ENCODE data around the gene HTR1E.
"Not testable (repeated sequence)": the region's sequence is repeated elsewhere in the genome, so short reads cannot be mapped to it uniquely, and the experiment has no call there.

The HTR1E gene, protein sequence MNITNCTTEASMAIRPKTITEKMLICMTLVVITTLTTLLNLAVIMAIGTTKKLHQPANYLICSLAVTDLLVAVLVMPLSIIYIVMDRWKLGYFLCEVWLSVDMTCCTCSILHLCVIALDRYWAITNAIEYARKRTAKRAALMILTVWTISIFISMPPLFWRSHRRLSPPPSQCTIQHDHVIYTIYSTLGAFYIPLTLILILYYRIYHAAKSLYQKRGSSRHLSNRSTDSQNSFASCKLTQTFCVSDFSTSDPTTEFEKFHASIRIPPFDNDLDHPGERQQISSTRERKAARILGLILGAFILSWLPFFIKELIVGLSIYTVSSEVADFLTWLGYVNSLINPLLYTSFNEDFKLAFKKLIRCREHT

DNA sequence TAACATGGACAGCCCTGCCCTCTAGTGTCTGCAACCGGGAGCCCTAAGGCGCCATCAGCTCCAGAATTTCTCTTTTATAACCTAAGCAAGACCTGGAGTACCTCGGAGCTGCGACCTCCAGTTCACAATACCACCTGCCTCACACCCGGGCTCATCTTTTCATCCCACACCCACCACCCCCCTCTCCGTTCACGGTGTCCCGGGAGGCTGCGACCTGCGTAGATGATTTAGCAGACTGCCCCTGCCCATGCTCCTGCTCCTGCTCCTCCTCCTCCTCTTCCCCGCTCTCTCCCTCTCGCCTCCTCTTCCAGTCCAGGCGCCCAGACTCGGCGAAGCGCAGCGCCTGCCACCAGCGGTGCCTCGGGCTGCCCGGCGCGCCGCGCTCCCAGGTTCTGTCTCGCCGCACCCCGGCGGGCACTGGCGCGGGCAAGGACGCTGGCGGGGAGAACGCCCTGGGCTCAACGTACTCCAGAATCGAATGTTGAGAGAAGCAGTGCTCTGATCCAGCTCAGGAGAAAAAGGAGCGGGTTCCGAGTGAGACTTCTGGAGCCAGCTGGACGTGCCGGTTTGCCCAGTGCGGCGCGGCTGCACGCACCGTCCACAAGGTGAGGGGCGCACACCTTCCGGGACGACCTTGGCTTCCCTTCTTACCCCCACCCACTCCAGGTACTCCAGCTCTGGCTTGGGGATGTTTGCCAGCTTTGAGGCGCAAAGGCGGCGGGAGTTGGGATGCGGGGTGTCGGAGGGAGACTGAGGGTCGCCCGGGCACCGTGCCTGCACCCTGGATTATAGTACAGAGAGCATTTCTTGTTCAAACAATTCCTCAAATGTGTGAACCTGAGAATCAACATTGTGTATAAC lies at the start of gene HTR1E:
Gene HTR1E (plus strand): TSS at position 310 of the 861 bp plus-strand sequence. CDS start 77,807 bp downstream, outside the sequence.
- no peak for DNase-seq

DNA sequence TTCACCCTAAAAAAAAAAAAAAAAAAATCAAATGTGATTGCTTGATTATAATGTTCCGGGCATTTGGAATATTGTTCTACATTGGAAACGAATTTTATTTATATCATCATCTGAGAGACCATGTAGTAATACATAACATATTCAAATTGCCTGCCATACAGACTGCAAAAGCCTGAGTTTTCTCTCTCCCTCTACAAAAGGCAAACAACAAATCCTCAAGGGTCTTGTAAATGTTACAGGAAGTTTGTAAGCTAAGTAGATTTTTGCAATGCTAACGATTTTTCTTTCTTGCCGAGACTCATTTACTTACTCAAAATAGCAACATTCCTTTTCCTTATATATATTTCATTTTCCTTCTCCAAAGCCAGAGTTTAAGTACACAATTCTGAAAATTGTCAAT lies 49.0 kb upstream of the HTR1E start:
- no peak for DNase-seq

DNA sequence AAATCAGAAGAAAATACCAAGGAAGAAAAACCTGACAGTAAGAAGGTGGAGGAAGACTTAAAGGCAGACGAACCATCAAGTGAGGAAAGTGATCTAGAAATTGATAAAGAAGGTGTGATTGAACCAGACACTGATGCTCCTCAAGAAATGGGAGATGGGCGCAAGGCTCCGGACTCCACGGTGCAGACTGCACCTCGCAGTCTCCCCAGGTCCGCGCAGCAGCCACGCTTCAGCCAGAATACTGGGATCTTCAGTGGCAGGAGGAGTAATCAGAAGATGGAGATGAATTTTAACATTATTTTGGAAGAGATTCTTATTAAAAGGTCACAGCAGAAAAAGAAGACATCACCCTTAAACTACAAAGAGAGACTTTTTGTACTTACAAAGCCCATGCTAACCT lies 40.1 kb upstream of the HTR1E start:
- not testable (repeated sequence) for DNase-seq

DNA sequence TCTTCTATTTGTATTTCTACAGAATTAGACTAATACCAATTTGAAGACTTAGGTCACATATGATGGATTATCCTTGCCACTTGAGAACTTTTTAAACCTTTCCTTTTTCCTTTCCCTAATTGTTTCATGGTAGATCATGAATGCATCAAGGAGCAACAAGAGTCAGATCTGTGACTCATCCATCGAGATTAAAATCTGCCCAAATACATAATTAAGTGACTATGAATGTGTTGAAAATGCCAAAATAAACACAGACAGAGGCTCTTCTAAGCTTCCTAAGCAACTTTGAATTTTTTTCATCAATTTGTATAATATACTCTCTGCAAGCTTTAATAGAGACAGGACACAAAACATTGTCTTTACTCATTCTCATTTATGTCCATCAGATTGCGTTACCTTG lies 23.5 kb upstream of the HTR1E start:
- DNase-seq, result no peak

DNA sequence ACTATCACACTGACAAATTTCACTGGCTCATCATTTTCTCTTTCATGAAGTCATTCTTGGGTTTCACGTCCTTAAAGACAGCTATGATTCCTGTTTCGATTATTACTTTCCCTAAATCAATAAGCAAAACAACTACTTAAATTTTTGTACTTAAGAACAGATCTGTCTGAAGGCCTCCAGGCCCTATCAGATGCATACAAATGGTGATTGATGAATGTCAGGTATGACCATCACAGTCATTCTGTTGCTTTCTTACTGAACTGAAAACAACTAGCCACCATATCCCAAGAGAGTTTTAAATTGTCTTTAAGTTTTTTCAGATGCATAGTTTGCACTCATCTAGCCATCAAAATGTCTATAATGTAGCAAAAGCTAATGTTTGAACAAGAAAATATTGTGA lies 20.9 kb upstream of the HTR1E start:
- no peak for DNase-seq

DNA sequence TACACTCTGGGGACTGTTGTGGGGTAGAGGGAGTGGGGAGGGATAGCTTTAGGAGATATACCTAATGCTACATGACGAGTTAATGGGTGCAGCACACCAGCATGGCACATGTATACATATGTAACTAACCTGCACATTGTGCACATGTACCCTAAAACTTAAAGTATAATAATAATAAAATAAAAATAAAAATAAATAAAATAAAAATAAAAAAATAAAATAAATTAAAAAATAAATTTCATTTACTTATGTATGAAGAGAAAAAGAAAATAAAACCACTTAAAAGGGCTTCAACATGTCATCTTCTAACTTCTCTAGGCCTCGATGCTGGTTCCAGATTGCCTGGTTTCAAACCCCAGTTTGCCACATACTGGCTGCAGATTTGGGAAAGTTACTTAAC lies 10.2 kb upstream of the HTR1E start:
- not testable (repeated sequence) for DNase-seq

DNA sequence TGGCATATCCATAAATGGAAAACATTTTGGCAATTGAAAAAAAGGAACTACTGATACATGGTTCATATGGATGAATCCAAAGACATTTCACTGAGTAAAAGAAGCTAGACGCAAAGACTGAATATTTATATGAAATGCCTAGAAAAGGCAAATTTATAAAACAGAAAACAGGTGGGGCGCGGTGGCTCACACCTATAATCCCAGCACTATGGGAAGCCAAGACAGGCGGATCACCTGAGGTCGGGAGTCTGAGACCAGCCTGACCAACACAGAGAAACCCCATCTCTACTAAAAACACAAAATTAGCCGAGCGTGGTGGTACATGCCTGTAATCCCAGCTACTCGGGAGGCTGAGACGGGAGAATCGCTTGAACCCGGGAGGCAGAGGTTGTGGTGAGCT lies 9.5 kb upstream of the HTR1E start:
- DNase-seq, result not testable (repeated sequence)

DNA sequence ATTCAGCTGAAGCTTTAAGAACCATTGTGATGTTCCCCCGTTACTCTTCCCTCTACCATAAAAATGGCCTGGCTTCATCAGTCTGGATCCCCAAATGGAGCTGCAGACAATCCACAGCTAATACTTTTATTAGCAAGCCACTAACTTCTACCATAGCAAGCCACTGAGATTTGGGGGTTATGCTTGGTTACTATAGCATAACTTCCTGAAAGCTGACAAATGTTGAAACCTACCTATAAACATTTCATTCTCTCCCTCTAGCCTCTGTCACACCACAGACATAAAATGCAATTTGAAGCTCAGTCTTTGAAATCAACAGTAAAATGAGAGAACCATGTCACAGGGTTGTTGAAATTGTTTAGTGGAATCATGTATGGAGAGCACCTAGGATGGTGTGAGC lies 3.0 kb upstream of the HTR1E start:
- no peak for DNase-seq

DNA sequence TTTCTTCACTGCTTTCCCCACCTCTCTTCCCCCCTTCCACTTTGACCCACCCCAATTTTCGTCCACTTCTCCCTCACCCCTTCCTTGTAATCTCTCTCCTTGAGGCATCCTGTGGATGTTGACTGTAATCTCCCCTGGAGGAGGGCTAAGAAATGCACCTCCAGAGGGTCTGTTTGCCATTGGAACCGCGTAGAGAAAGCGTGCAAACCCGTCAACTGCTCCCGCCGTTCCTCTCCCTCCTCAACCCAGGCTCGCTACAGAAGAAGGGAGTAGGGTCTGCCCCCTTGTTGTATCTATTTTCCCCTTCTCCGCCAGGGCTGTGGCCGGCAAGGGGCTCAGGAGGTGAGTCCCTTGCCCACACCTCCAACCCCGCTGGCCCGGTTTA lies 502 bp upstream of the HTR1E start:
- no peak for DNase-seq

DNA sequence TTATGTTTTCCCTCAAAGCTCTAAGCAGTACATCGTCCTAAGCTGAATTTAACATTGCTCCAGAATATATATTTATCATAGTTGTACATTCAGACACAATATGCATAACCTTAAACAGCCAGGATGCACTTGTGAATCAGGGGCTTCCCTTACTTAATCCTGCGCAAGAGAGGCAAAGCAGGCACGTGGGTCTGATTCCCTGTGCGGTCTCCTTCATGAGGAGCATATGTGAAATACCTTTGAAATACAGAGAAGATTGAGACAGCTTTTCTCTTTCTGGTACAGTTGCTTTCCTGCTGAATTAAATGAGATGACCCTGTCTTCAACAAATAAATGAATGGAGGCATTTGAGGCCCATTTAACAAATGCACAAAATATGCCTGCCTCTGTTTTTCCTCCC lies 1.5 kb downstream of the HTR1E start:
- DNase-seq, result no peak

DNA sequence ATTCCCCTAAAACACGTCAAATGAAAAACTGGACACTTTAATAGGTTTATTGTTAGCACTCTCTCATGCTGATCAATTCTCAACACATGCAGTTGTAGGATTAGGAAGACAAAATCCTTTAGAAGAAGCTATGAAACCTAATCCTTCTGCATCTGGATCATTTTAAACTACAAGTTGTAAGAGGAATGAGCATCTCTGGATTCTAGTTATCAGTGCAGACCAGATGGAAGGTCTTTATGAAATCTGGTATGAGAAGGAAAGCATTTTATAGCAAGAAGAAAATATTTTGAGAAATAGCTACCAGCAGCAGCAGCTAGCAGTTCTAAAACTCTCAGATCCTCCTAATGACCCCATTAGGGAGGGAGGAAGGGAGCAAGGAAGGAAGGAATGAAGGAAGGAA lies 4.1 kb downstream of the HTR1E start:
- no peak for DNase-seq

DNA sequence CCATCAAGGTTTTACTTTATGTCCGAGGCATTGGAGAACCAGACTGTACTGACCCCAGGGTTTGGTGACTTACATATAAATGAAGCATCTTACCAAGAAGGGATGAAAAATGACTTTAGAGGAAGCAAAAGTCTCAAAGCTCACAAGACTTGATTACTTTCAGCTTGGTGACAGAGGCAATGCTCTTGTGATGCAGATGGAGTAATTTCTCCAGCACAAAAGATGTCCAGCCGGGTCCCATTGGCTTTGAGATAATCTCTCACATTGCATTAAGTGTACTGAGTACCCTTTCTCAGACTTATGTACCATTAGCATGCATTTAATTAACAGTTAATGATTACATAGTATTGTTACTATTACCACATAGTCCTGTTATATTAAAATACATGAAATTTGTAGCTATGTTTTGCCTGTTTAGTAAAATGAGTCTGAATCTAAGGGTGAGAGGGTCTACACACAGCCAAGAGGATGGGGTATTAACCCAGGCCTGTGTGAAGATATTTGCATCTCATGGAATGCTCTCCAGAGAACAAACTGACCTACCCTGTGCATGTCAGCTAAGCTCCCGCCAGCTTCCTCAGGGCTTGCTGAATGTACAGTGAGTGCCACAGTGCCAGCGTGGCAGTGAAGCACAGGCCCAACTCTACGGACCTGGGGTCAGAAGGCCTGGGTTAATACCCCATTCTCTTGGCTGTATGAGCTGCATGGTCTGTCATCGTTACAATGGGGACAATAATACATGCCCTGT lies 5.6 kb downstream of the HTR1E start:
- DNase-seq, result no peak

DNA sequence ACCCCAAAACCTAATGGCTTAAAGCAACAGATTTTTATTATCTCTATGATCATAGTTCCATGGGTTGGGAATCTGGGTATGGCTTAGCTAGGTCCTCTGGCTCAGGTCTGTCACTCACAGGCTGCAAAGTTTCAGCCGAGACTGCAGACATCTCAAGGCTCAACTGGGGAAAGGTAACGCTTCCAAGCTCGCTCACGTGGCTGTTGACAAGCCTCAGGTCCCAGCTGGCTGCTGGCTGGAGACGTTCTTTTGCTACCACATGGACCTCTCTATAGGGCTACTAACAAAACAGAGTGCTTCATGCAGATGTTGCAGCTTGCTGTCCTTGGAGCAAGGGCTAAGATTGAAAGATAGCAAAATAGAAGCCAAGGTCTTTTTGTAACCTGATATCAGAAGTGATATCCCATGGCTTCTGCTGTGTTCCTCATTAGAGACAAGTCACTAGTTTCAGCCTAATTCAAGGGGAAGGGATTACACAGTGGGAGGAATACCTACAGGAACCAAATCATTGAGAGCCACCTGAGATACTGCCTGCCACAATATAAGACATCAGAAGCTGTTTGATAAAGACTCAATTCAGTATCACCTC lies 6.6 kb downstream of the HTR1E start:
- DNase-seq, result no peak

DNA sequence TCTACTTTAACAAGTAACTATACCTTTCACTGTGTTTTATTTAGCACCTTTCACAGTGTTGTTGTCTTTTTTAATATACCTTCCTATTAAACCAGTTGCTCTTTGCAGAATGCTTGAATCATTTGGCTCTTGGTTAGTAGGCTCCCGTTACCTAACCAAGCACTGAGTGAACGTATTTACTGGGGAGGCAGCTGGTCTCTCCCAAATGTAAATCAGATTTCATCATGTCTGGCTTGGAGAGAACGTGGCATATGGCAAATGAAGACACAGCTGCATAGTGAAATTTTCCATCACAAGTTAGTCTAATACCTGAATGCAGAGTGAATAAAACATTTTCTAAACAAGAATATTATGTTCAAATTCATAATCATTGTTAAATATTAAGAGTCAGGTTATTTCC lies 12.4 kb downstream of the HTR1E start:
- no peak for DNase-seq

DNA sequence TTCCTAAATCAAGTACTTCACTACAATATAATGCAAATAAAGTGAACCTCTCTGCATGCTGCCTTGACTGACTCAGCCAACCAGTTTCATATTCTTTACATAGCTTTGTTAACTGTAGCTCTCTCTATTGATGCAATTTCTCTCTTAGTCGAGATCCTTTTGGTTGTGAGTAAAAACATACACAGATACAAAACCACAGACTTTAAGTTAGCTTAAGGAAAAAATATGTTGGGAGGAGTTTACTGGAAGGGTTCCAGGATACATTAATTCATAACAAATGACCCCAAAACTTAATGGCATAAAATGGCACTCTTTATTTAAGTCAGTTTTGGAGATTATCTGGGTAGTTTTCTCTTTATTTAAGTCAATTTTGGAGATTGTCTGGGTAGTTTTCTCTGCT lies 15.7 kb downstream of the HTR1E start:
- DNase-seq, result no peak

DNA sequence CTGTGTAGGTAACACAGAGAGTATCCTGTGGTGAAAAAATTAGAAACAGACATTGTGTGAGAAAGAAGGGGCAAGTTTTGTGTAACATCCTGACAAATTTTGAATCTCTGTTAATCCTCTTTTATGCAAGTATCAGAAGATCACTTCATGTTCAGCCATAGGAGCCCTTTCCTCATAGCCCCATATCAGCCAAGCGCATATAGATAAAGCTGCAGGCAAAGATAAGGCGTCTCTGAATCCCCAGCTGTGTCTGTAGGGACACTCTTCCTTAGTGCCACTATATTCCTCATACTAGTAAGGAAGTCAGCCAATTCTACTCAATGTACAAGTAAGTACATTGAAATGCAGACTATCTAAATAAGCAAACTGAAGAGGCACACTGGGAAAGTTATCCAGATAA lies 22.3 kb downstream of the HTR1E start:
- DNase-seq, result no peak

DNA sequence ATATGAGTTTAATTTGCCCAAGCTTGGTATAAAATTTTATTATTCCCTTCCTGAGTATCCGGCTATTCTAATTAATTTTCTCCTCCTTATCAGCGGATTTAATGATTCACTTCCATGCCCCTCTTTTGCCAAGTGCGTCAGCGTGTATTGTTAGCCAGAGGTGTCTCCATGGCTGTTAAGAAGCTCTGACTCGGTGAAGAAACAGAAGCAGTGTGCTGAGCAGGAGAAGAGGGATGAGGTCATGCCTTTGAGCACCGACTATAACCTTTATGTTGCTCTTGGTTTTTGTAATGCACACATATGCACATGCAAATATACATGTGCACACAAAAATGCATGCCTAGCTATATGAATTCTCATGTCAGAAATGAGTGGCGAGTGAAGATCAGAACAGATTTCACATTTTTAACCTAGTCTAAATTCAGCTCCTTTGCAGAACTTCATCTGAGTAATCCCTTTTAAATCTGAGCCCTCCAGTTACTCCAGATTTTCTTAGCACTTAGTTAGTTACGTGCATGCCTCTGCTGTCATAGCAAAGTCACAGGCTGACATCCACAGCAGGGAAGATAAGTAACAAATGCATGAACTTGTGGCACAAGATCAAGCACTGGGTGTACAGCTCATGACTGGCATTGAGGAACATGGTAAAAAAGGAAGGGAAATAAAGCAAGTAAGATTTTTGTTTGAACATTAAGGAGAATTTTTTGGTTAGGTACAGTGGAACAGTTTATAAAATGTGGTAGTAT lies 24.3 kb downstream of the HTR1E start:
- no peak for DNase-seq

DNA sequence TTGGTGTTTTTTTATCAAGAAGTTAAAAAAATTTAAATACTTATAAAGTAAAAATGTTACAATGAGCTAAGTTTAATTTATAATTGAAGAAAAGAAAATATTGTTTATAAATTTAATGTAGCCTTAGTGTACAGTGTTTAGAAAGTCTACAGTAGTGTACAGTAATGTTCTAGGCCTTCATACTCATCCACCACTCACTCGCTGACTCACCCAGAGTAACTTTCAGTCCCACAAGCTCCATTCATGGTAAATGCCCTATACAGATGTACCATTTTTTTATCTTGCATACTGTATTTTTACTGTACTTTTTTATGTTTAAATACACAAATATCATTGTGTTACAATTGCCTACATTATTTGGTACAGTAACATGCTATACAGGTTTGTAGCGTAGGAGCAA lies 26.0 kb downstream of the HTR1E start:
- DNase-seq, result no peak

DNA sequence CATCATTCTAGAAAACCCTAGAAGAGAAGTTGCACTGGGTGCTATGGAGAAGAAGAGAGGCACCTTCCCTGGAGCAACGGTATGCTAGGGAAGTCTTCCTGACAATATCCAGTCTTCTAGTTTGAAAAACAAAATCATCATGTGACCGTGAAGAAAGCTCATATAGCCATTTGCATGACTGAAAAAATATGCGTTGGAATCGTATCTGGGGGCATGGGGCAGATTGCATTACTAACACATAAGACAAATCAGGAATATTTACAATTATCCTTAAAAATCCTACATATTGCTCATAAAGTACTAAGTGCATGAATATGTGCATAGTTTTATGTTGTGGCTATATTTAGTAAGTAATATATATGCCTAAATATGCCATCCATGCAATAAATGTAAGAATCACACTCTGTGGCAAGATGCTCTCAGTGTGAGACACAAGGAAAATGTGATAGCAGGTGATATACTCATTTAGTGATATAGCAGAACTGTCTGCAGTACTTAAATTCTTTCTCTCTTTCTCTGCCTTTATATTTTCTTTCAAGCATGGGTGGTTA lies 26.8 kb downstream of the HTR1E start:
- DNase-seq, result no peak

DNA sequence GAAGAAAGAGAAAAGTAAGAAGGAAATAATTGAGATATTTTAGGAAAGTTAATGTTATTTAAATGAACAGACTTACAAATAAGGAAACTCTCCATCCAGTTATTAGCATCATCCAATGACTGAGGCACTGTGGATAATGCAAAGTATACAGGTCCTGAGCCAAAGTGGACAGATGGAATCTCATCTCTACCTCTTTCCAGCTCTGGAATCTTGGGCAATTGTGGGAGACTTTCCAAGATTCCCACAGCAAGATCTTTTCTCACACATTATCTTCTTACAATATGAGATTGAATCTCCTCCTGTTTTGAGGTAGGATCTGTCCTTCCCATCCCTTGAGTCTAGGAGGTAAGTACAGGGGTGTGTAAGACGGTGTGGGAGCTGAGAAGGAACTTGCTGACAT lies 28.9 kb downstream of the HTR1E start:
- no peak for DNase-seq

DNA sequence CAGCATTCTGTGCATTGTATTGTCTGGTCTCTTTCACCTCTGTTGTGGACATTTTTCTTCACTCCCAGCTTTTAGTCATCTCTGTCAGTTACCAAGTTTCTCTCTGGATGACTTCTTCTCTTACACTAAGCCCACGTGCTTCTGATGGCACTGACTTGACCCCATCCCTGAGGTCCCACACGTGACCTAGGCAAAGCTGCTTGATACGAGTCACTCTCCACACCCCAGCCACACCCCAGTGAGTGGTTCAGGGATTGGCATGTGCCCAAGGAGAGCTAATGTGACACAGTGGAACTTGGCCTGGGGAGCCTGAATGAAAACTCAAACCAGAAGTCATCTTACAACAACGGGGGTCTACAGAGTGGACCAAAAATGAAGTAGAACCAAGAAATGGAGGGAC lies 32.2 kb downstream of the HTR1E start:
- DNase-seq, result no peak

DNA sequence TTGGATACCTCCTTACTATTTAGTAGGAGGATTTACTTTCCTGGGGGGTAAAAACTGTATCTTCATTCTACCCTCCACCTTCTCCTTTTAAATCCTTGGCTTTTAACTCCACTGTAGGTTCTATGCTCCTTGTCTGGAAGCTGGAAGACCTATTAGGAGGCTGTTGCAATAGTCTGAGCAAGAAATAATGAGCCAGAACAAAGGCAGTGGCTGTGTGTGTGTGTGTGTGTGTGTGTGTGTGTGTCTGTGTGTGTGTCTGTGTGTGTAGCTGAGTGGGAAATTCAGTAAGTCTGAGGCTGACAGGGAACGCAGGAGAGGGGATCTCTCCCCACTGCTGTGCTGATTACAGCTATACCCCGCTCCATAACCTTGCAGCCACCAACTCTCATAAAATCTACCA lies 35.8 kb downstream of the HTR1E start:
- DNase-seq, result no peak
